RWPE1 (cell line): ENCODE results near the gene KIF9.

ENCODE experiments used
- CTCF ChIA-PET: fragments of 350-600 bp; sonication (Branson Sonifier 250); formaldehyde crosslinking; extraction: SDS; loops from one replicate; lab custom pipeline; 2021; lab: Yijun Ruan, JAX
- POLR2A ChIA-PET: fragments of 400-600 bp; formaldehyde crosslinking; extraction: SDS; loops from one replicate; lab custom pipeline; 2020; ENCODE audit warnings: antibody characterized with exemption; ENCODE audit not compliant: low non-redundant PET; lab: Yijun Ruan, JAX
- DNase-seq: peaks from one replicate; pipeline ENCODE4 v3.0.0; 2012; ENCODE audit warnings: low spot score
- H3K27ac ChIP-seq: fragments of 450-650 bp; 2 replicates; pipeline ENCODE4 v1.5.1; 2017
- CTCF ChIP-seq: fragments of 450-650 bp; conservative IDR thresholded peaks from 2 replicates; pipeline ENCODE4 v1.5.1; 2017; ENCODE audit warnings: low read depth, mild to moderate bottlenecking

The KIF9 gene

GRCh38 chr3:47299381-47300318 is 17.1 kb upstream of the KIF9 start:
- ChIA-PET POLR2A (no interaction called here), CTCF (no interaction called here)
- no peak overlapping the region for H3K27ac ChIP-seq
- TF ChIP-seq CTCF, result no peak
- DNase-seq, result no peak

GRCh38 chr3:47298439-47298838 is 15.8 kb upstream of the KIF9 start:
- POLR2A ChIA-PET, result no interaction called here
- no peak for TF ChIP-seq CTCF
- DNase-seq, result no peak
- CTCF ChIA-PET, result interaction anchor here (0.5 kb wide), 1 partner anchor 27 kb away, joined by 3 read pairs; no protein-coding TSS in a partner anchor
- no peak overlapping the region for H3K27ac ChIP-seq

GRCh38 chr3:47296562-47297302 is 14.1 kb upstream of the KIF9 start:
- ChIA-PET CTCF (no interaction called here), POLR2A (no interaction called here)
- no peak for TF ChIP-seq CTCF
- H3K27ac ChIP-seq, result no peak overlapping the region
- DNase-seq, result no peak

- H3K27ac ChIP-seq, result no peak overlapping the region
- POLR2A ChIA-PET, result no interaction called here
- TF ChIP-seq CTCF, result no peak
- CTCF ChIA-PET, result no interaction called here
- DNase-seq, result no peak
These were observed 13.4 kb upstream of the KIF9 start for GRCh38 chr3:47295976-47296375.

GRCh38 chr3:47295322-47295721 is 12.7 kb upstream of the KIF9 start:
- no peak for TF ChIP-seq CTCF
- H3K27ac ChIP-seq, result no peak overlapping the region
- CTCF ChIA-PET, result no interaction called here
- no peak for DNase-seq
- POLR2A ChIA-PET, result no interaction called here

GRCh38 chr3:47294392-47294791 is 11.8 kb upstream of the KIF9 start:
- no peak for TF ChIP-seq CTCF
- ChIA-PET POLR2A (no interaction called here), CTCF (no interaction called here)
- DNase-seq, result no peak
- no peak overlapping the region for H3K27ac ChIP-seq
